SK-N-SH (cell line): ENCODE results near the gene CCR4.

Experiments
- GABPA ChIP-seq: IDR thresholded peaks from 2 replicates; pipeline ENCODE4 v1.4.0; 2012; ENCODE audit warnings: low read depth, mild to moderate bottlenecking
- GATA2 ChIP-seq: sonication (generic); formaldehyde crosslinking; IDR thresholded peaks from 2 replicates; pipeline ENCODE4 v1.5.0; 2020; ENCODE audit warnings: mild to moderate bottlenecking, missing genetic modification reagents
- POLR2AphosphoS5 ChIP-seq: IDR thresholded peaks from 2 replicates; pipeline ENCODE4 v1.6.1; 2012; ENCODE audit warnings: low read depth, low read length
- RCOR1 ChIP-seq: fragments of 150-350 bp; IDR thresholded peaks from 2 replicates; pipeline ENCODE4 v1.6.1; 2017; ENCODE audit warnings: antibody characterized with exemption, low read length
- TAF1 ChIP-seq: IDR thresholded peaks from 2 replicates; pipeline ENCODE4 v1.6.1; 2012; ENCODE audit warnings: low read depth, mild to moderate bottlenecking, low read length, moderate library complexity, borderline replicate concordance
- TF ChIP-seq, protein P1 (sequence below): fragments of 200-600 bp; sonication (generic); IDR thresholded peaks from 2 replicates; pipeline ENCODE4 v1.6.1; 2017; ENCODE audit warnings: antibody characterized with exemption, mild to moderate bottlenecking, moderate library complexity
- TF ChIP-seq, protein P2 (sequence below): IDR thresholded peaks from 2 replicates; pipeline ENCODE4 v1.4.0; 2012; ENCODE audit warnings: low read depth
- TF ChIP-seq, protein P3 (sequence below): IDR thresholded peaks from 2 replicates; pipeline ENCODE4 v1.6.1; 2012; ENCODE audit warnings: mild to moderate bottlenecking, low read depth, low read length, moderate library complexity
- TF ChIP-seq, protein P4 (sequence below): IDR thresholded peaks from 2 replicates; pipeline ENCODE4 v1.4.0; 2012; ENCODE audit warnings: low read depth, borderline replicate concordance

DNA sequence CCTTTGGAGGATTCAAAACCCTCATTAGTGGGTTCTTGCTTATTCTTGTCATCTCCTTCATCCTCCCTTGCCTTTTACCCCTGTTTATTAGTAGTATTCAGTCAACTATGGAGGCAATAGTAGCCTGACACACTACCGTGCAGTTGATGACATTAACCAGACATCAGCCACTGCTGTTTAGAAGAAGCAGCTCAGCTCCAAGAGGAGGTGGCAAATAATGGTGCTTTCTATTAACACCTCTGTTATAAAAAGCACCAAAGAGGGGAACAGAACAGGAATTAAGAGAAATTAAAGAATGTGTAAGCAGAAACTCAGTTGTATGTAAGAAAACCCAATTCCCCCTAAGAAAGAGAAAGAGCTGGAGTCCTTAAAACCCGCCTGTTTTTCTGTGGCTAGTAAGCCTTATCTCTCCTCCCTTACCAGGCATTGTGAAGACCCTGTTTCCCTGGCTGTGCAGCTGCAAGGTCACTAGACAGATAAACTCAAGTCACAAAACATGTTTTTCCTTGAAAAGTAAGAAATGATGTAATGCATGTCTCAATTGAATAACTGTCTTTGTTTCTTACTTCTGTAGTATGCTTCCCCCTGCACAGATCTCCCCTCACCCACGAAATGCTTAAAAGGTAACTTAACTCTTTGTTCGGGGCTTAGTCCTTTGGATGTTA, 21.2 kb downstream of the CCR4 start:
- TF ChIP-seq, protein P1, sequence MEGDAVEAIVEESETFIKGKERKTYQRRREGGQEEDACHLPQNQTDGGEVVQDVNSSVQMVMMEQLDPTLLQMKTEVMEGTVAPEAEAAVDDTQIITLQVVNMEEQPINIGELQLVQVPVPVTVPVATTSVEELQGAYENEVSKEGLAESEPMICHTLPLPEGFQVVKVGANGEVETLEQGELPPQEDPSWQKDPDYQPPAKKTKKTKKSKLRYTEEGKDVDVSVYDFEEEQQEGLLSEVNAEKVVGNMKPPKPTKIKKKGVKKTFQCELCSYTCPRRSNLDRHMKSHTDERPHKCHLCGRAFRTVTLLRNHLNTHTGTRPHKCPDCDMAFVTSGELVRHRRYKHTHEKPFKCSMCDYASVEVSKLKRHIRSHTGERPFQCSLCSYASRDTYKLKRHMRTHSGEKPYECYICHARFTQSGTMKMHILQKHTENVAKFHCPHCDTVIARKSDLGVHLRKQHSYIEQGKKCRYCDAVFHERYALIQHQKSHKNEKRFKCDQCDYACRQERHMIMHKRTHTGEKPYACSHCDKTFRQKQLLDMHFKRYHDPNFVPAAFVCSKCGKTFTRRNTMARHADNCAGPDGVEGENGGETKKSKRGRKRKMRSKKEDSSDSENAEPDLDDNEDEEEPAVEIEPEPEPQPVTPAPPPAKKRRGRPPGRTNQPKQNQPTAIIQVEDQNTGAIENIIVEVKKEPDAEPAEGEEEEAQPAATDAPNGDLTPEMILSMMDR: no peak
- TF ChIP-seq RCOR1 (no peak), GATA2 (CRISPR knock-in tag) (no peak), POLR2AphosphoS5 (no peak), TAF1 (no peak), GABPA (no peak)
- TF ChIP-seq, protein P2, sequence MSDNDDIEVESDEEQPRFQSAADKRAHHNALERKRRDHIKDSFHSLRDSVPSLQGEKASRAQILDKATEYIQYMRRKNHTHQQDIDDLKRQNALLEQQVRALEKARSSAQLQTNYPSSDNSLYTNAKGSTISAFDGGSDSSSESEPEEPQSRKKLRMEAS: no peak
- TF ChIP-seq, protein P3, sequence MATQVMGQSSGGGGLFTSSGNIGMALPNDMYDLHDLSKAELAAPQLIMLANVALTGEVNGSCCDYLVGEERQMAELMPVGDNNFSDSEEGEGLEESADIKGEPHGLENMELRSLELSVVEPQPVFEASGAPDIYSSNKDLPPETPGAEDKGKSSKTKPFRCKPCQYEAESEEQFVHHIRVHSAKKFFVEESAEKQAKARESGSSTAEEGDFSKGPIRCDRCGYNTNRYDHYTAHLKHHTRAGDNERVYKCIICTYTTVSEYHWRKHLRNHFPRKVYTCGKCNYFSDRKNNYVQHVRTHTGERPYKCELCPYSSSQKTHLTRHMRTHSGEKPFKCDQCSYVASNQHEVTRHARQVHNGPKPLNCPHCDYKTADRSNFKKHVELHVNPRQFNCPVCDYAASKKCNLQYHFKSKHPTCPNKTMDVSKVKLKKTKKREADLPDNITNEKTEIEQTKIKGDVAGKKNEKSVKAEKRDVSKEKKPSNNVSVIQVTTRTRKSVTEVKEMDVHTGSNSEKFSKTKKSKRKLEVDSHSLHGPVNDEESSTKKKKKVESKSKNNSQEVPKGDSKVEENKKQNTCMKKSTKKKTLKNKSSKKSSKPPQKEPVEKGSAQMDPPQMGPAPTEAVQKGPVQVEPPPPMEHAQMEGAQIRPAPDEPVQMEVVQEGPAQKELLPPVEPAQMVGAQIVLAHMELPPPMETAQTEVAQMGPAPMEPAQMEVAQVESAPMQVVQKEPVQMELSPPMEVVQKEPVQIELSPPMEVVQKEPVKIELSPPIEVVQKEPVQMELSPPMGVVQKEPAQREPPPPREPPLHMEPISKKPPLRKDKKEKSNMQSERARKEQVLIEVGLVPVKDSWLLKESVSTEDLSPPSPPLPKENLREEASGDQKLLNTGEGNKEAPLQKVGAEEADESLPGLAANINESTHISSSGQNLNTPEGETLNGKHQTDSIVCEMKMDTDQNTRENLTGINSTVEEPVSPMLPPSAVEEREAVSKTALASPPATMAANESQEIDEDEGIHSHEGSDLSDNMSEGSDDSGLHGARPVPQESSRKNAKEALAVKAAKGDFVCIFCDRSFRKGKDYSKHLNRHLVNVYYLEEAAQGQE: no peak
- TF ChIP-seq, protein P4, sequence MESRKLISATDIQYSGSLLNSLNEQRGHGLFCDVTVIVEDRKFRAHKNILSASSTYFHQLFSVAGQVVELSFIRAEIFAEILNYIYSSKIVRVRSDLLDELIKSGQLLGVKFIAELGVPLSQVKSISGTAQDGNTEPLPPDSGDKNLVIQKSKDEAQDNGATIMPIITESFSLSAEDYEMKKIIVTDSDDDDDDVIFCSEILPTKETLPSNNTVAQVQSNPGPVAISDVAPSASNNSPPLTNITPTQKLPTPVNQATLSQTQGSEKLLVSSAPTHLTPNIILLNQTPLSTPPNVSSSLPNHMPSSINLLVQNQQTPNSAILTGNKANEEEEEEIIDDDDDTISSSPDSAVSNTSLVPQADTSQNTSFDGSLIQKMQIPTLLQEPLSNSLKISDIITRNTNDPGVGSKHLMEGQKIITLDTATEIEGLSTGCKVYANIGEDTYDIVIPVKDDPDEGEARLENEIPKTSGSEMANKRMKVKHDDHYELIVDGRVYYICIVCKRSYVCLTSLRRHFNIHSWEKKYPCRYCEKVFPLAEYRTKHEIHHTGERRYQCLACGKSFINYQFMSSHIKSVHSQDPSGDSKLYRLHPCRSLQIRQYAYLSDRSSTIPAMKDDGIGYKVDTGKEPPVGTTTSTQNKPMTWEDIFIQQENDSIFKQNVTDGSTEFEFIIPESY: no peak
